ENCODE data around the gene ARHGDIA.
A peak's percentile ranks its signal among the peaks of the same experiment; 100 is the strongest.

Gene ARHGDIA

GRCh38 chr17:81888988-81889595 lies 18.0 kb upstream of the ARHGDIA start:
- DNase-seq (ENCODE audit: low read depth in 2 of 2) = no peak

- no peak for DNase-seq (ENCODE audit: low read depth in 2 of 2)
Observed at GRCh38 chr17:81888105-81888987, 17.2 kb upstream of the ARHGDIA start.

- no peak for DNase-seq (ENCODE audit: low read depth in 2 of 2)
Observed at GRCh38 chr17:81885869-81886548, 14.9 kb upstream of the ARHGDIA start.

- no peak for DNase-seq (ENCODE audit: low read depth in 2 of 2)
Observed at GRCh38 chr17:81885454-81885853, 14.3 kb upstream of the ARHGDIA start.

GRCh38 chr17:81884968-81885367 lies 13.8 kb upstream of the ARHGDIA start:
- DNase-seq (ENCODE audit: low read depth in 2 of 2) = no peak

GRCh38 chr17:81884520-81884919 lies 13.4 kb upstream of the ARHGDIA start:
- DNase-seq (ENCODE audit: low read depth in 2 of 2) = no peak

GRCh38 chr17:81879121-81879520 lies 8.0 kb upstream of the ARHGDIA start:
- DNase-seq (ENCODE audit: low read depth in 2 of 2) = no peak

- no peak for DNase-seq (ENCODE audit: low read depth in 2 of 2)
Observed at GRCh38 chr17:81878294-81878693, 7.2 kb upstream of the ARHGDIA start.

- DNase-seq (ENCODE audit: low read depth in 2 of 2) = no peak
Observed at GRCh38 chr17:81877569-81877968, 6.4 kb upstream of the ARHGDIA start.

- peak; percentile 89 to 94 for DNase-seq (ENCODE audit: low read depth in 2 of 2)
Observed at GRCh38 chr17:81871387-81872230, 472 bp upstream of the ARHGDIA start.

- no peak for DNase-seq (ENCODE audit: low read depth in 2 of 2)
Observed at GRCh38 chr17:81870131-81870980, 781 bp downstream of the ARHGDIA start.

- DNase-seq (ENCODE audit: low read depth in 2 of 2) = no peak
Observed at GRCh38 chr17:81869221-81870130, 1.7 kb downstream of the ARHGDIA start.

GRCh38 chr17:81868674-81869220 lies 2.4 kb downstream of the ARHGDIA start:
- DNase-seq (ENCODE audit: low read depth in 2 of 2) = no peak

- DNase-seq (ENCODE audit: low read depth in 2 of 2) = no peak
Observed at GRCh38 chr17:81867991-81868673, 3.0 kb downstream of the ARHGDIA start.

GRCh38 chr17:81867170-81867990 lies 3.8 kb downstream of the ARHGDIA start:
- no peak for DNase-seq (ENCODE audit: low read depth in 2 of 2)

- no peak for DNase-seq (ENCODE audit: low read depth in 2 of 2)
Observed at GRCh38 chr17:81866440-81867169, 4.5 kb downstream of the ARHGDIA start.

- DNase-seq (ENCODE audit: low read depth in 2 of 2) = no peak
Observed at GRCh38 chr17:81865733-81866439, 5.3 kb downstream of the ARHGDIA start.

All from stimulated activated CD8-positive, alpha-beta memory T cell treated with anti-CD3 and anti-CD28 coated beads, Interleukin-2, amount 100 ng/mL, for 1 hour (primary cell).